Epithelial cell of proximal tubule (primary cell): ENCODE data around the gene EML1. TPM values are rescaled to one million over a fixed set of nuclear protein-coding genes. Genes with fewer than 3 reads are reported as not detected.
A peak's percentile ranks its signal among the peaks of the same experiment; 100 is the strongest.

Source experiments
- DNase-seq: peaks from one replicate; pipeline ENCODE4 v3.0.0-alpha.2; 2011; ENCODE audit warnings: low read depth
- H3K4me3 ChIP-seq: 2 replicates; pipeline ENCODE4 v1.5.1; 2011; ENCODE audit warnings: low read depth, mild to moderate bottlenecking, low read length
- CTCF ChIP-seq: conservative IDR thresholded peaks from 2 replicates; pipeline ENCODE4 v1.5.1; 2012; ENCODE audit warnings: low read depth, mild to moderate bottlenecking, low read length
- total RNA-seq: library from RNA; depleted of rRNA; stranded (reverse); fragments of >200 nt; gene quantifications from 2 replicates; pipeline ENCODE4 v1.2.3, GENCODE V29; 2015

EML1 gene, protein sequence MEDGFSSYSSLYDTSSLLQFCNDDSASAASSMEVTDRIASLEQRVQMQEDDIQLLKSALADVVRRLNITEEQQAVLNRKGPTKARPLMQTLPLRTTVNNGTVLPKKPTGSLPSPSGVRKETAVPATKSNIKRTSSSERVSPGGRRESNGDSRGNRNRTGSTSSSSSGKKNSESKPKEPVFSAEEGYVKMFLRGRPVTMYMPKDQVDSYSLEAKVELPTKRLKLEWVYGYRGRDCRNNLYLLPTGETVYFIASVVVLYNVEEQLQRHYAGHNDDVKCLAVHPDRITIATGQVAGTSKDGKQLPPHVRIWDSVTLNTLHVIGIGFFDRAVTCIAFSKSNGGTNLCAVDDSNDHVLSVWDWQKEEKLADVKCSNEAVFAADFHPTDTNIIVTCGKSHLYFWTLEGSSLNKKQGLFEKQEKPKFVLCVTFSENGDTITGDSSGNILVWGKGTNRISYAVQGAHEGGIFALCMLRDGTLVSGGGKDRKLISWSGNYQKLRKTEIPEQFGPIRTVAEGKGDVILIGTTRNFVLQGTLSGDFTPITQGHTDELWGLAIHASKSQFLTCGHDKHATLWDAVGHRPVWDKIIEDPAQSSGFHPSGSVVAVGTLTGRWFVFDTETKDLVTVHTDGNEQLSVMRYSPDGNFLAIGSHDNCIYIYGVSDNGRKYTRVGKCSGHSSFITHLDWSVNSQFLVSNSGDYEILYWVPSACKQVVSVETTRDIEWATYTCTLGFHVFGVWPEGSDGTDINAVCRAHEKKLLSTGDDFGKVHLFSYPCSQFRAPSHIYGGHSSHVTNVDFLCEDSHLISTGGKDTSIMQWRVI
- total RNA-seq = 10.1 and 25.1 TPM in 2 replicates

DNA sequence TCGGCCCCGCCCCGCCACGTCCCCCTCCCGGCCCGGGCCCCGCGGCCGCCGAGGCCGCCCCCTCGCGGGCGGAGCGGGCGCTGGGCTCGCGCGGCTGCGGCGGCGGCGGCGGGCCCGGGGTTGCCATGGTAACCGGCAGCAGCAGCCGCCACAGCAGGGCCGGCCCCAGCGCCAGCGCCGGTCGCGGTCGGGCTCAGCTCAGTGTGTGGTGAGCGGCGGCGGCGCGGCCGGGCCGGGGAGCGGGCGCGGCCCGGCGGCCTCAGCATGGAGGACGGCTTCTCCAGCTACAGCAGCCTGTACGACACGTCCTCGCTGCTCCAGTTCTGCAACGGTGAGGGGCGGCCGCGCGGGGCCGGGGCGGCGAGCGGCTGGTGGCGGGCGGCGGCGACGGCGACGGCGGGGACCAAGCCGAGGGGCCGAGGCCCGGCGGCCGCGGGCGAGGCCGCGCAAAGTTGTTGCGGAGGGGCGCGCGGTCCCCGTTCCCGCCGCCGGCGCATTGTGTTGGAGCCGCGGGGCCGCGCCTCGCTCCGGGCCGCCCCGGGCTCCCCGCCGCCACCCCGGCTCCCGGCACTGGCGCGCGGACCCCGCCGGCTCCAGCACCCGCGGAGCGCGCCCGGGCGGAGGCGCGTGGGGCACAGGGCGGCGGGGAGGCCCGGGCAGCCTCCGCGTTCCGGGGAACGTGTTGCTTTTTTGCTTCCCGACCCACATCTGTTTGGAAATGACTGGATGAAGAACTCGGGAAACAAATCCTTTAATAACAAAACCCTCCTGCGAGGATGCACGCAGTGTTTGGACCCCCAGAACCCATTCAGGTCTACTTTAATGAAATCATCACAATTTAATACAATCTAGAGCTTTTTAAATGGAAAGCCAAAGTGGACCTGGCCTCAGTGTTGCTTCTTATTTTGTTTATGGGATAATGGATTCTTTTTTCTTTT, at the start of gene EML1:
Gene EML1, plus strand, starts transcription at position 201 of the 938 bp plus-strand sequence. Its CDS starts 64 bp downstream, at position 265.
- H3K4me3 ChIP-seq = peak within 1 kb of the TSS; percentile 74
- DNase-seq = no peak

GRCh38 chr14:99744199-99744872, 48.9 kb upstream of the EML1 start:
- H3K4me3 ChIP-seq = no peak overlapping the region
- no peak for DNase-seq
- peak; percentile 29 for TF ChIP-seq CTCF

More for the DNA sequence above, at the start of gene EML1:
- no peak for TF ChIP-seq CTCF

GRCh38 chr14:99744873-99745224, 48.4 kb upstream of the EML1 start:
- no peak for TF ChIP-seq CTCF
- H3K4me3 ChIP-seq = no peak overlapping the region
- no peak for DNase-seq

GRCh38 chr14:99745307-99745951, 47.8 kb upstream of the EML1 start:
- no peak overlapping the region for H3K4me3 ChIP-seq
- TF ChIP-seq CTCF = no peak
- DNase-seq = no peak

DNA sequence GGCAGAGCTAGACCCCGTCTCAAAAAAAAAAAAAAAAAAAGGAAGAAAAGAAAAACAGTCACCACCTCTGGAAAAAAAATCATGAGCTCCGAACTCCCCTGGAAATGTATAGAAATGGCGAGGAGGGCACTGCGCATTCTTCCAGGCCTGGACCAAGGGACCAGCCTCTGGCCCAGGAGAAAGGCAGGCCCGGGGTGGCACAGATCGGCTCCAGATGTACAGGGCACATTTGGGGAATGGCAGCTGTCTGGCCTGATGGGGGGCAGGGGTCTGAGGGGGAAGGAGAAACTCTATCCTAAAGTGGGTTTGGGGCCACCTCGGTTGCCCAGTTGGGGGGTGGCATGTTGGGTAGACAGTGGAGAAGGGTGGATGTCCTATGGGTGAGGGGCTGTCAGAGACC, 46.0 kb upstream of the EML1 start:
- no peak overlapping the region for H3K4me3 ChIP-seq
- no peak for DNase-seq
- no peak for TF ChIP-seq CTCF
